HepG2 (cell line): ENCODE measurements around the gene DNMBP. TPM values are rescaled to one million over a fixed set of nuclear protein-coding genes. Genes with fewer than 3 reads are reported as not detected.
A peak's percentile ranks its signal among the peaks of the same experiment; 100 is the strongest.

Experiments
- ATAC-seq: fragments of 200-7000 bp; cut with Tn5 transposase; 3 replicates; pipeline ENCODE4 v1.9.1; 2020; ENCODE audit warnings: mild to moderate bottlenecking, moderate library complexity
- BruUV-seq: library from RNA; stranded (reverse); fragments of 400-500 nt; replicated peaks from 2 replicates; lab custom pipeline; 2021; lab: Mats Ljungman, UMichigan
- CTCF ChIA-PET: fragments of 300-600 bp; formaldehyde crosslinking; extraction: SDS; loops from one replicate; lab custom pipeline; 2021; ENCODE audit warnings: low total read pairs, inconsistent platforms, low intra/inter-chr PET ratio; lab: Yijun Ruan, JAX
- POLR2A ChIA-PET: fragments of 350-600 bp; sonication (Branson Sonifier 250); formaldehyde crosslinking; loops from one replicate; lab custom pipeline; 2020; ENCODE audit warnings: antibody characterized with exemption, inconsistent platforms; lab: Yijun Ruan, JAX
- DNase-seq: peaks from one replicate; pipeline ENCODE4 v3.0.0-alpha.2; 2015; ENCODE audit warnings: low spot score
- FAIRE-seq: peaks from 3 replicates; lab custom pipeline; 2011; peaks lifted over from hg19 to GRCh38; lab: Jason Lieb, UNC
- H2AFZ ChIP-seq: one replicate; pipeline ENCODE4 v1.6.1; 2011; ENCODE audit warnings: low read length, inconsistent platforms
- H3K27ac ChIP-seq: fragments of 300-600 bp; 3 replicates; pipeline ENCODE4 v1.8.0; 2011; ENCODE audit warnings: mixed run types, mild to moderate bottlenecking, mixed read lengths, low read length, inconsistent platforms; ENCODE audit not compliant: insufficient read depth; ENCODE audit errors: extremely low read length
- H3K27me3 ChIP-seq, 2 experiments: fragments of 200-600 bp in 1 of 2; 2 replicates in 1 of 2; 3 replicates in 1 of 2; pipeline versions ENCODE4 v1.6.0 to v1.8.0; 2011; ENCODE audit warnings: low read length in 2 of 2, mild to moderate bottlenecking in 2 of 2, moderate library complexity in 2 of 2, inconsistent platforms in 1 of 2; ENCODE audit not compliant: insufficient read depth in 2 of 2, control insufficient read depth in 1 of 2
- H3K36me3 ChIP-seq, 2 experiments: fragments of 200-600 bp in 1 of 2; replicated peaks in 1 of 2; 2 replicates in 1 of 2; 3 replicates in 1 of 2; pipeline versions ENCODE4 v1.5.1 to v1.8.0; 2011; ENCODE audit warnings: low read length in 2 of 2, inconsistent platforms in 1 of 2; ENCODE audit not compliant: insufficient read depth in 2 of 2, control insufficient read depth in 1 of 2
- H3K4me1 ChIP-seq: 2 replicates; pipeline ENCODE4 v1.5.1; 2012; ENCODE audit warnings: low read length, inconsistent platforms; ENCODE audit not compliant: insufficient read depth
- H3K4me2 ChIP-seq: 2 replicates; pipeline ENCODE4 v1.6.0; 2011; ENCODE audit warnings: low read depth, low read length, inconsistent platforms
- H3K4me3 ChIP-seq, 3 experiments: fragments of 200-600 bp in 1 of 3; sonication (generic), shearing (Covaris generic) in 1 of 3; replicated peaks in 1 of 3; 2 replicates each; pipeline ENCODE4 v1.5.1; 2011 to 2016; ENCODE audit warnings: low read length in 3 of 3, inconsistent platforms in 2 of 3, low read depth in 2 of 3, mild to moderate bottlenecking in 2 of 3, control low read depth in 1 of 3, mixed read lengths in 1 of 3; ENCODE audit not compliant: insufficient read depth in 1 of 3
- H3K79me2 ChIP-seq: one replicate; pipeline ENCODE4 v1.6.1; 2011; ENCODE audit warnings: low read length, inconsistent platforms; ENCODE audit not compliant: insufficient read depth
- H3K9ac ChIP-seq: 2 replicates; pipeline ENCODE4 v1.6.0; 2011; ENCODE audit warnings: mild to moderate bottlenecking, low read depth, low read length, inconsistent platforms; ENCODE audit not compliant: insufficient read depth
- H3K9me3 ChIP-seq: 2 replicates; pipeline ENCODE4 v1.5.1; 2012; ENCODE audit warnings: mild to moderate bottlenecking, low read length
- H4K20me1 ChIP-seq: 2 replicates; pipeline ENCODE4 v1.6.0; 2011; ENCODE audit warnings: inconsistent platforms, mild to moderate bottlenecking, low read length, moderate library complexity; ENCODE audit not compliant: insufficient read depth
- HNF1A ChIP-seq, 2 experiments: sonication (generic) in 1 of 2; formaldehyde crosslinking in 1 of 2; IDR thresholded peaks; 2 replicates each; pipeline versions ENCODE4 v1.4.0 to v1.6.1; 2016 to 2020; ENCODE audit warnings: borderline replicate concordance in 1 of 2, low read depth in 1 of 2, mild to moderate bottlenecking in 1 of 2, missing genetic modification reagents in 1 of 2
- ISL2 ChIP-seq: sonication (generic); formaldehyde crosslinking; IDR thresholded peaks from 2 replicates; pipeline ENCODE4 v1.5.0; 2020; ENCODE audit warnings: missing genetic modification reagents
- MBD4 ChIP-seq: IDR thresholded peaks from 2 replicates; pipeline ENCODE4 v1.6.1; 2012; ENCODE audit warnings: low read length, inconsistent platforms, borderline replicate concordance
- NPAS2 ChIP-seq: sonication (generic); formaldehyde crosslinking; IDR thresholded peaks from 2 replicates; pipeline ENCODE4 v1.8.0; 2022; ENCODE audit warnings: mild to moderate bottlenecking, missing genetic modification reagents, borderline replicate concordance
- POLR2AphosphoS2 ChIP-seq: IDR thresholded peaks from 2 replicates; pipeline ENCODE4 v1.6.1; 2011; ENCODE audit warnings: low read depth, low read length, improper control_type of control experiment
- POLR2G ChIP-seq: fragments of 200-400 bp; formaldehyde crosslinking; IDR thresholded peaks from 2 replicates; pipeline ENCODE4 v1.6.1; 2018; ENCODE audit warnings: mild to moderate bottlenecking, low read depth, low read length, moderate library complexity
- RBFOX2 ChIP-seq: fragments of 200-400 bp; formaldehyde crosslinking; IDR thresholded peaks from 2 replicates; pipeline ENCODE4 v1.6.1; 2017; ENCODE audit warnings: low read depth, mild to moderate bottlenecking, low read length
- RBM22 ChIP-seq: fragments of 200-400 bp; formaldehyde crosslinking; optimal IDR thresholded peaks from 2 replicates; pipeline ENCODE3; 2017; ENCODE audit warnings: mild to moderate bottlenecking, low read length, moderate library complexity
- SIN3B ChIP-seq: fragments of 150-350 bp; IDR thresholded peaks from 2 replicates; pipeline ENCODE4 v1.6.1; 2014; ENCODE audit warnings: low read length
- SMAD1 ChIP-seq: sonication (generic); formaldehyde crosslinking; IDR thresholded peaks from 2 replicates; pipeline ENCODE4 v1.4.0; 2020; ENCODE audit warnings: missing genetic modification reagents, low read depth, mild to moderate bottlenecking, borderline replicate concordance
- ZNF503 ChIP-seq: sonication (generic); formaldehyde crosslinking; IDR thresholded peaks from 2 replicates; pipeline ENCODE4 v1.4.0; 2020; ENCODE audit warnings: missing genetic modification reagents
- WGBS: methylation state at CpG from one replicate; pipeline ENCODE4 v1.1.6; 2017; ENCODE audit warnings: low lambda C conversion rate; 5-methylcytosine and 5-hydroxymethylcytosine counted together
- in situ Hi-C: cut with HindIII; loops from 2 replicates; pipeline ENCODE4 v1.10.0; 2017; ENCODE audit warnings: low pct_unique_long_range_greater_than_20kb; ENCODE audit not compliant: extremely low pct_ligation_motif_present
- intact Hi-C: fragments of 100-400 bp; cut with micrococcal nuclease; formaldehyde crosslinking; loops from one replicate; pipeline ENCODE4 v1.10.0; 2022; ENCODE audit not compliant: unreplicated experiment
- polyA plus RNA-seq, 8 experiments: library from polyadenylated mRNA; depleted of rRNA in 3 of 8; stranded (reverse) in 7 of 8; unstranded in 1 of 8; fragments of >200 nt; fragmentation: Illumina TruSeq in 4 of 8; extraction: Trizol in 4 of 8; gene quantifications; 2 replicates each; pipeline versions ENCODE4 v1.2.1 to v1.2.3, GENCODE V29; 2011 to 2016; ENCODE audit warnings: low read depth in 4 of 8, missing spikeins in 1 of 8, mixed read lengths in 1 of 8; ENCODE audit not compliant: insufficient read depth in 1 of 8
- total RNA-seq, 5 experiments: library from RNA; depleted of rRNA; stranded (reverse); fragments of >200 nt; fragmentation: Illumina TruSeq; extraction: Trizol; gene quantifications; 2 replicates each; pipeline ENCODE4 v1.2.3, GENCODE V29; 2016; ENCODE audit warnings: low read depth in 1 of 5

DNMBP gene
- total and polyA plus RNA-seq, 2 of the 13 experiments (the other 11 are each of a cell fraction or from before 2014, with no cell fraction given): 3.6 to 6.3 TPM

DNA sequence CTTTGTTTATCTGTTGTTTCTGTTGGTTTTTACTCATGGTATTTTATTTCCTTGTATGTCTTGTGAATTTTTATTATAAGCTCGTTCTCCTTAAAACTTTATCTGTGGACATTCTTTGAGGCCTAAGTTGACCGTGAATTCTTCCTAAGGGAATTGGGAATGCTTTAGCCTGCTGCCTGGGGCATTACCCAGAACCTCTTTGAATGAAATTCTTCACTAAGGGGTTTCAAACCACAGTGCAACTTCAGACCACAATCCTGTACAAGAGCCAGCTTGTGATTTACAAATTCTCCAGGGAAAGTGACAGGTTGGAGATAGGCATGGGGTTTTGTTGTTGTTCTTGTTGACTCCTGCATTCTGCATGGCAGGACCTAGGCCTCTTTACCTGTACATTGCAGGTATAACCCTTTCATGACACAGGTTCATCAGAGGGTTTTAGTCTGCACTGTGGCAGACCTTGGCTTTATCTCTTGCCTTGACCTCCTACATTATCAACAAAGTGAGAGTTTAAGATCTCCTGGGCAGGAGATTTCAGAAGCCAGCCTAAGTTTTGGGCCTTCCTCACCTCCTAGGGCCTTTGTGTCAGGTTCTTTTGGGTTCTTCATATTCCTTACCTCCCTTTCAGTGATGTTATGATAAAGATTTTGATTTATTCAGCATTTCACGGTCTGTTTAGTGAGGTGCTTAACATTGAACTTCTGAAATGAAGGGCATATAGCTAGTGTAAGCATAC, 157.1 kb downstream of the DNMBP start:
- peak; percentile 39; the same call in 1 of the 2 replicates for TF ChIP-seq POLR2AphosphoS2
- TF ChIP-seq MBD4: 0 out of 2 replicates have a peak, but pooled peaks have one; percentile 34
- TF ChIP-seq NPAS2: no peak
- peak; percentile 88 for TF ChIP-seq RBM22
- TF ChIP-seq SMAD1 (CRISPR knock-in tag): no peak
- TF ChIP-seq POLR2G: peak; percentile 50; the same call in 1 of the 2 replicates
- no peak for TF ChIP-seq ZNF503 (CRISPR knock-in tag)
- no peak for TF ChIP-seq HNF1A (IDR thresholded peaks at IDR 0.05; ENCODE audit: low read depth)
- TF ChIP-seq HNF1A (CRISPR knock-in tag; IDR thresholded peaks at IDR 0.05; ENCODE audit: borderline replicate concordance): no peak
- 0 out of 2 replicates have a peak, but pooled peaks have one; percentile 5 for TF ChIP-seq RBFOX2
- TF ChIP-seq ISL2 (CRISPR knock-in tag): no peak
- no peak for TF ChIP-seq SIN3B
- TF ChIP-seq, all 625 proteins: peak for 5
- Histone ChIP-seq H3K27ac (no peak overlapping the region), H3K4me1 (peaks cover 34% of the 10 kb centered on the region), H3K79me2 (no peaks in the 10 kb centered on the region), H3K4me3 (no peak overlapping the region), H3K9ac (no peak overlapping the region), H3K27me3 (no peaks in the 10 kb centered on the region), H4K20me1 (no peaks in the 10 kb centered on the region; the same call in none of the 2 replicates), H2AFZ (no peak overlapping the region), H3K36me3 (peaks cover 17 to 52% of the 10 kb centered on the region in 2 experiments), H3K9me3 (no peaks in the 10 kb centered on the region), H3K4me2 (no peak overlapping the region)
- no TSS peak for BruUV-seq
- intact Hi-C loops: no loop called here
- no peak for DNase-seq
- ATAC-seq: no peak
- CTCF ChIA-PET: no interaction called here
- in situ Hi-C loops: loop anchor here (10.0 kb wide), 1 partner anchor 252 kb away; no protein-coding TSS in a partner anchor
- WGBS: 84% methylated on average over 3 of the region's 3 CpGs
- no peak for FAIRE-seq
- POLR2A ChIA-PET: interaction anchor here (1.4 kb wide), 1 partner anchor 78 kb away, joined by 3 read pairs; no protein-coding TSS in a partner anchor
